H9 (cell line): ENCODE data around the gene DNAJC6. TPM values are rescaled to one million over a fixed set of nuclear protein-coding genes. Genes with fewer than 3 reads are reported as not detected.

ENCODE experiments used
- DNase-seq: peaks from one replicate; pipeline ENCODE4 v3.0.0-alpha.2; 2017
- H2AFZ ChIP-seq: one replicate; pipeline ENCODE4 v1.6.1; 2013; ENCODE audit warnings: mild to moderate bottlenecking, low read length, control low read depth, moderate library complexity
- H2AK5ac ChIP-seq: 2 replicates; pipeline ENCODE4 v1.6.1; 2013; ENCODE audit warnings: low read length, control low read depth, mixed read lengths; ENCODE audit not compliant: insufficient read length
- H2BK120ac ChIP-seq: one replicate; pipeline ENCODE4 v1.6.1; 2013; ENCODE audit warnings: low read depth, mild to moderate bottlenecking, low read length, control low read depth, inconsistent platforms; ENCODE audit not compliant: poor library complexity, severe bottlenecking
- H2BK12ac ChIP-seq: 2 replicates; pipeline ENCODE4 v1.6.1; 2013; ENCODE audit warnings: low read length, control low read depth, mixed read lengths, low read depth; ENCODE audit not compliant: insufficient read length
- H2BK15ac ChIP-seq: 2 replicates; pipeline ENCODE4 v1.6.1; 2013; ENCODE audit warnings: low read depth, low read length, control low read depth
- H2BK20ac ChIP-seq: one replicate; pipeline ENCODE4 v1.6.1; 2013; ENCODE audit warnings: low read depth, mild to moderate bottlenecking, low read length, control low read depth, inconsistent platforms; ENCODE audit not compliant: poor library complexity, severe bottlenecking
- H2BK5ac ChIP-seq: 2 replicates; pipeline ENCODE4 v1.6.1; 2013; ENCODE audit warnings: low read length, control low read depth, mixed read lengths; ENCODE audit not compliant: insufficient read length
- H3K14ac ChIP-seq: 2 replicates; pipeline ENCODE4 v1.6.1; 2013; ENCODE audit warnings: low read length, control low read depth; ENCODE audit not compliant: insufficient read depth
- H3K18ac ChIP-seq: 2 replicates; pipeline ENCODE4 v1.6.1; 2013; ENCODE audit warnings: low read depth, mild to moderate bottlenecking, mixed read lengths, low read length, control low read depth; ENCODE audit not compliant: insufficient read length
- H3K23ac ChIP-seq: 2 replicates; pipeline ENCODE4 v1.6.1; 2013; ENCODE audit warnings: low read length, control low read depth, mixed read lengths, low read depth; ENCODE audit not compliant: insufficient read length
- H3K23me2 ChIP-seq: 2 replicates; pipeline ENCODE4 v1.6.1; 2013; ENCODE audit warnings: low read depth, mild to moderate bottlenecking, mixed read lengths, low read length, control low read depth; ENCODE audit not compliant: insufficient read length, poor library complexity, severe bottlenecking
- H3K27ac ChIP-seq: 2 replicates; pipeline ENCODE4 v1.5.1; 2013; ENCODE audit warnings: low read length, control low read depth, mixed read lengths, low read depth; ENCODE audit not compliant: insufficient read length
- H3K27me3 ChIP-seq: 2 replicates; pipeline ENCODE4 v1.6.1; 2013; ENCODE audit warnings: low read length, control low read depth, inconsistent platforms; ENCODE audit not compliant: insufficient read depth
- H3K4ac ChIP-seq: 2 replicates; pipeline ENCODE4 v1.6.1; 2013; ENCODE audit warnings: low read depth, mild to moderate bottlenecking, control low read depth, inconsistent platforms, low read length, moderate library complexity
- H3K4me1 ChIP-seq: 2 replicates; pipeline ENCODE4 v1.6.1; 2013; ENCODE audit warnings: low read length, control low read depth, inconsistent platforms; ENCODE audit not compliant: insufficient read depth
- H3K4me2 ChIP-seq: 2 replicates; pipeline ENCODE4 v1.6.1; 2013; ENCODE audit warnings: low read length, control low read depth, mixed read lengths; ENCODE audit not compliant: insufficient read length, insufficient read depth
- H3K56ac ChIP-seq: 2 replicates; pipeline ENCODE4 v1.6.1; 2013; ENCODE audit warnings: low read depth, mild to moderate bottlenecking, mixed read lengths, low read length, control low read depth; ENCODE audit not compliant: insufficient read length
- H3K79me1 ChIP-seq: 2 replicates; pipeline ENCODE4 v1.6.1; 2013; ENCODE audit warnings: low read depth, mild to moderate bottlenecking, moderate library complexity, low read length, control low read depth, inconsistent platforms; ENCODE audit not compliant: insufficient read depth, poor library complexity, severe bottlenecking
- H3K79me2 ChIP-seq: 2 replicates; pipeline ENCODE4 v1.6.1; 2013; ENCODE audit warnings: low read length, control low read depth, inconsistent platforms; ENCODE audit not compliant: insufficient read depth
- H3K9ac ChIP-seq: 2 replicates; pipeline ENCODE4 v1.6.1; 2013; ENCODE audit warnings: low read length, control low read depth, mixed read lengths; ENCODE audit not compliant: insufficient read length; ENCODE audit errors: extremely low read depth
- H3K9me3 ChIP-seq: one replicate; pipeline ENCODE4 v1.6.1; 2013; ENCODE audit warnings: low read depth, low read length, inconsistent platforms; ENCODE audit not compliant: control insufficient read depth
- H3T11ph ChIP-seq: one replicate; pipeline ENCODE4 v1.6.1; 2013; ENCODE audit warnings: mild to moderate bottlenecking, low read length, control low read depth, inconsistent platforms
- H4K20me1 ChIP-seq: one replicate; pipeline ENCODE4 v1.6.1; 2013; ENCODE audit not compliant: control insufficient read depth, insufficient read length, insufficient read depth
- H4K5ac ChIP-seq: 2 replicates; pipeline ENCODE4 v1.6.1; 2013; ENCODE audit warnings: low read depth, mild to moderate bottlenecking, mixed read lengths, low read length, control low read depth; ENCODE audit not compliant: insufficient read length
- H4K8ac ChIP-seq: replicated peaks from 2 replicates; pipeline ENCODE4 v1.6.1; 2013; ENCODE audit warnings: low read length, control low read depth, mixed read lengths, low read depth; ENCODE audit not compliant: insufficient read length
- H4K91ac ChIP-seq: 2 replicates; pipeline ENCODE4 v1.6.1; 2013; ENCODE audit warnings: low read depth, mild to moderate bottlenecking, moderate library complexity, mixed read lengths, low read length, control low read depth; ENCODE audit not compliant: insufficient read length
- H3K27ac Mint-ChIP-seq, 3 experiments: 2 replicates in 2 of 3; 3 replicates in 1 of 3; pipeline ENCODE4 v1.8.0; 2020 to 2021; ENCODE audit warnings: mixed read lengths in 3 of 3, mild to moderate bottlenecking in 1 of 3, moderate library complexity in 1 of 3
- H3K27me3 Mint-ChIP-seq: 2 replicates; pipeline ENCODE4 v1.8.0; 2021; ENCODE audit warnings: low read depth, mild to moderate bottlenecking, moderate library complexity, mixed read lengths
- H3K36me3 Mint-ChIP-seq, 3 experiments: 2 replicates in 2 of 3; 3 replicates in 1 of 3; pipeline ENCODE4 v1.8.0; 2020 to 2021; ENCODE audit warnings: low read depth in 3 of 3, mixed read lengths in 3 of 3; ENCODE audit not compliant: insufficient read depth in 1 of 3
- H3K4me1 Mint-ChIP-seq, 2 experiments: 2 replicates each; pipeline ENCODE4 v1.8.0; 2020; ENCODE audit warnings: mixed read lengths in 2 of 2
- H3K4me3 Mint-ChIP-seq, 2 experiments: 2 replicates in 1 of 2; 3 replicates in 1 of 2; pipeline ENCODE4 v1.8.0; 2020 to 2021; ENCODE audit warnings: mild to moderate bottlenecking in 2 of 2, mixed read lengths in 2 of 2, moderate library complexity in 1 of 2
- H3K9me3 Mint-ChIP-seq, 2 experiments: 2 replicates in 1 of 2; 3 replicates in 1 of 2; pipeline ENCODE4 v1.8.0; 2020; ENCODE audit warnings: mild to moderate bottlenecking in 2 of 2, mixed read lengths in 2 of 2, moderate library complexity in 1 of 2
- CTCF ChIP-seq: fragments of 200-600 bp; sonication (generic); conservative IDR thresholded peaks from 3 replicates; pipeline ENCODE4 v1.8.0; 2021; ENCODE audit warnings: antibody characterized with exemption, mild to moderate bottlenecking
- WGBS: extraction: QIAGEN DNeasy Blood & Tissue Kit; methylation state at CpG from one replicate; pipeline ENCODE4 v1.1.7; 2013; ENCODE audit warnings: missing lambda C conversion rate, low lambda C conversion rate, mixed read lengths; ENCODE audit not compliant: insufficient read length; ENCODE audit errors: extremely low coverage; 5-methylcytosine and 5-hydroxymethylcytosine counted together
- total RNA-seq: library from RNA; stranded (reverse); gene quantifications from 2 replicates; pipeline ENCODE4 v1.2.1, GENCODE V29; 2021

The DNAJC6 gene
- total RNA-seq, 1 experiment from 2014 or later, result 2.2 TPM

- no peak for TF ChIP-seq CTCF
- H3K23ac ChIP-seq, result no peak overlapping the region
- H2BK120ac ChIP-seq, result no peak overlapping the region
- no peak overlapping the region for H2AFZ ChIP-seq
- H3K79me1 ChIP-seq, result no peaks in the 10 kb centered on the region
- H3K18ac ChIP-seq, result no peak overlapping the region
- Mint-ChIP-seq H3K36me3 (no peaks in the 10 kb centered on the region), H3K9me3 (no peaks in the 10 kb centered on the region), H3K4me1 (no peaks in the 10 kb centered on the region), H3K27ac (no peak overlapping the region), H3K4me3 (no peak overlapping the region), H3K27me3 (no peaks in the 10 kb centered on the region)
- H3K4me2 ChIP-seq, result no peak overlapping the region
- H3K4ac ChIP-seq, result no peak overlapping the region
- H3K56ac ChIP-seq, result no peak overlapping the region
- H3K23me2 ChIP-seq, result no peaks in the 10 kb centered on the region
- no peak overlapping the region for H2BK20ac ChIP-seq
- H3K27ac ChIP-seq, result no peak overlapping the region
- no peak overlapping the region for H4K8ac ChIP-seq
- H2BK12ac ChIP-seq, result no peak overlapping the region
- no peaks in the 10 kb centered on the region for H4K20me1 ChIP-seq
- no peak overlapping the region for H2AK5ac ChIP-seq
- H3K9me3 ChIP-seq, result no peaks in the 10 kb centered on the region
- H2BK15ac ChIP-seq, result no peak overlapping the region
- no peaks in the 10 kb centered on the region for H3K79me2 ChIP-seq
- no peak for DNase-seq
- no CpG with 5 or more reads among the region's 3 CpGs for WGBS
- H4K91ac ChIP-seq, result no peak overlapping the region
- no peak overlapping the region for H3T11ph ChIP-seq
- H3K4me1 ChIP-seq, result no peaks in the 10 kb centered on the region
- no peak overlapping the region for H3K14ac ChIP-seq
- no peaks in the 10 kb centered on the region for H3K27me3 ChIP-seq
- no peak overlapping the region for H2BK5ac ChIP-seq
- no peak overlapping the region for H3K9ac ChIP-seq
- H4K5ac ChIP-seq, result no peak overlapping the region
Observed at GRCh38 chr1:65371544-65371943, 62.2 kb downstream of the DNAJC6 start.
